ENCODE measurements around the gene TRIM74. TPM values are rescaled to one million over a fixed set of nuclear protein-coding genes. Genes with fewer than 3 reads are reported as not detected.
"Not testable (repeated sequence)": the region's sequence is repeated elsewhere in the genome, so short reads cannot be mapped to it uniquely, and the experiment has no call there.

The TRIM74 gene
- total and polyA plus RNA-seq, 2 experiments from 2014 or later, result not detected

DNA sequence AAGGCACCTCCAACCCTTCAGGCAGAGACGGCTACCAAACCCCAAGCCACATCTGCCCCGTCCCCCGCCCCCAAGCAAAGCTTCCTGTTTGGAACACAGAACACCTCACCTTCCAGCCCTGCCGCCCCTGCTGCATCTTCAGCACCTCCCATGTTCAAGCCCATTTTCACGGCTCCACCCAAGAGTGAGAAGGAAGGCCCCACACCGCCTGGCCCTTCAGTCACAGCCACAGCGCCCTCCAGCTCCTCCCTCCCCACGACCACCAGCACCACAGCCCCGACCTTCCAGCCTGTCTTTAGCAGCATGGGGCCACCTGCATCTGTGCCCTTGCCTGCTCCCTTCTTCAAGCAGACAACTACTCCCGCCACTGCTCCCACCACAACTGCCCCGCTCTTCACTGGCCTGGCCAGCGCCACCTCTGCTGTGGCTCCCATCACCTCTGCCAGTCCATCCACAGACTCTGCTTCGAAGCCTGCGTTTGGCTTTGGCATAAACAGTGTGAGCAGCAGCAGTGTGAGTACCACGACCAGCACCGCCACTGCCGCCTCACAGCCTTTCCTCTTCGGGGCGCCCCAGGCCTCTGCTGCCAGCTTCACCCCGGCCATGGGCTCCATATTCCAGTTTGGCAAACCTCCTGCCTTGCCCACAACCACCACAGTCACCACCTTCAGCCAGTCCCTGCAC lies 27.1 kb downstream of the TRIM74 start:
- not testable (repeated sequence) for H3K27me3 ChIP-seq (ENCODE audit: insufficient read depth); H3K79me2 ChIP-seq (replicated peaks; ENCODE audit: insufficient read depth); H4K20me1 ChIP-seq (replicated peaks; ENCODE audit: insufficient read depth); H3K27me3 Mint-ChIP-seq (ENCODE audit: insufficient read depth, low read depth, poor library complexity); H3K27ac Mint-ChIP-seq; H3F3A ChIP-seq (replicated peaks; ENCODE audit: low read depth); ATAC-seq; H3K9me3 Mint-ChIP-seq; H3K4me3 ChIP-seq; H3K4me2 ChIP-seq; H3K4me1 Mint-ChIP-seq; H3K9me2 ChIP-seq (ENCODE audit: insufficient read depth); H3K4me1 ChIP-seq (ENCODE audit: insufficient read depth); H3K4me3 Mint-ChIP-seq; H2AFZ ChIP-seq; DNase-seq (ENCODE audit: low spot score); H3K27ac ChIP-seq (ENCODE audit: low read depth); H3K36me3 ChIP-seq (ENCODE audit: insufficient read depth)
- peaks cover 27% of the 10 kb centered on the region for H3K36me3 Mint-ChIP-seq (ENCODE audit: low read depth)

DNA sequence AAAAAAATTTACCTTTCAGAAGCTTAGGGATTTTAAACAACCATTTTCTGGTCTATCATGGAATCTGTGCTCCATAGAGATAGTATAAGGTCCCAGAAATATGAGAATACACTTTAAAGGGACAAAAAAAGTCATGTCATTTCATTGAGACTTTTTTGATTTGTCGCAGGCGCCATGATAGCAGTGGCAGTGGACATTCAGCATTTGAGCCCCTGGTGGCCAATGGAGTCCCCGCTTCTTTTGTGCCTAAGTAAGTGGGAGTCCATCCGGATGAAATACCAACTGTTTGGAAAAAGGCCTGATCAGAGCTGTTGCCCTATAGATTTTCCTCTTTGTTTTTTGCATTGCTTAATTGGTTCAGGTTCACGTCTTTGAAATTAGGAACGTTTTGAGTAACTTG lies 41.0 kb downstream of the TRIM74 start:
- not testable (repeated sequence) for H3K4me3 ChIP-seq; H3K4me3 Mint-ChIP-seq; H3K27me3 Mint-ChIP-seq (ENCODE audit: insufficient read depth, low read depth, poor library complexity); H3K27ac ChIP-seq (ENCODE audit: low read depth); H2AFZ ChIP-seq; H3K27ac Mint-ChIP-seq; H4K20me1 ChIP-seq (replicated peaks; ENCODE audit: insufficient read depth); H3K4me1 Mint-ChIP-seq; H3K4me1 ChIP-seq (ENCODE audit: insufficient read depth); ATAC-seq; DNase-seq (ENCODE audit: low spot score); H3K9me3 Mint-ChIP-seq; H3K27me3 ChIP-seq (ENCODE audit: insufficient read depth); H3K4me2 ChIP-seq; H3K9me2 ChIP-seq (ENCODE audit: insufficient read depth)
- Histone ChIP-seq H3K36me3 (ENCODE audit: insufficient read depth) (peaks cover 46% of the 10 kb centered on the region), H3F3A (replicated peaks; ENCODE audit: low read depth) (peaks cover 19% of the 10 kb centered on the region; the same call in 1 of the 2 replicates), H3K79me2 (replicated peaks; ENCODE audit: insufficient read depth) (peaks cover 38% of the 10 kb centered on the region)
- H3K36me3 Mint-ChIP-seq (ENCODE audit: low read depth), result peaks cover 56% of the 10 kb centered on the region

DNA sequence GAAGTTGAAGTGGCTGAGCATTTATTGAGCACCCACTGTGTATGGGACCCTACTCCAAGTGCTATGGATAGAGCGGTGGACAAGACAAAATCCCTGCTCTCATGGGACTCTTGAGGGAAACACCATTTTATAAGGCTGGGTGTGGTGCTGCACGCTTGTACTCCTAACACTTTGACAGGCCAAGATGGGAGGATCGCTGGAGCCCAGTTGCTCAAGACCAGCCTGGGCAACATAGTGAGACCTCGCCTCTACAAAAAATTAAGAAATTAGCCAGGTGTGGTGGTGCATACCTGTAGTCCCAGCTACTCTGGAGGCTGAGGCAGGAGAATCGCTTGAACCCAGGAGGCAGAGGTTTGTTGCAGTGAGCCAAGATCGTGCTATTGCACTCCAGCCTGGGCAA lies 41.5 kb downstream of the TRIM74 start:
- peaks cover 56% of the 10 kb centered on the region for H3K36me3 Mint-ChIP-seq (ENCODE audit: low read depth)
- H3K4me3 ChIP-seq; H4K20me1 ChIP-seq (replicated peaks; ENCODE audit: insufficient read depth); H3K27me3 ChIP-seq (ENCODE audit: insufficient read depth); H3K9me3 Mint-ChIP-seq; H2AFZ ChIP-seq; H3K27me3 Mint-ChIP-seq (ENCODE audit: insufficient read depth, low read depth, poor library complexity); ATAC-seq; H3K4me3 Mint-ChIP-seq; H3K27ac Mint-ChIP-seq; H3K4me2 ChIP-seq; H3K4me1 Mint-ChIP-seq; H3K27ac ChIP-seq (ENCODE audit: low read depth); H3K9me2 ChIP-seq (ENCODE audit: insufficient read depth); H3K4me1 ChIP-seq (ENCODE audit: insufficient read depth); DNase-seq (ENCODE audit: low spot score): not testable (repeated sequence)
- Histone ChIP-seq H3K36me3 (ENCODE audit: insufficient read depth) (peaks cover 46% of the 10 kb centered on the region), H3K79me2 (replicated peaks; ENCODE audit: insufficient read depth) (peaks cover 38% of the 10 kb centered on the region), H3F3A (replicated peaks; ENCODE audit: low read depth) (peaks cover 19% of the 10 kb centered on the region; the same call in 1 of the 2 replicates)

DNA sequence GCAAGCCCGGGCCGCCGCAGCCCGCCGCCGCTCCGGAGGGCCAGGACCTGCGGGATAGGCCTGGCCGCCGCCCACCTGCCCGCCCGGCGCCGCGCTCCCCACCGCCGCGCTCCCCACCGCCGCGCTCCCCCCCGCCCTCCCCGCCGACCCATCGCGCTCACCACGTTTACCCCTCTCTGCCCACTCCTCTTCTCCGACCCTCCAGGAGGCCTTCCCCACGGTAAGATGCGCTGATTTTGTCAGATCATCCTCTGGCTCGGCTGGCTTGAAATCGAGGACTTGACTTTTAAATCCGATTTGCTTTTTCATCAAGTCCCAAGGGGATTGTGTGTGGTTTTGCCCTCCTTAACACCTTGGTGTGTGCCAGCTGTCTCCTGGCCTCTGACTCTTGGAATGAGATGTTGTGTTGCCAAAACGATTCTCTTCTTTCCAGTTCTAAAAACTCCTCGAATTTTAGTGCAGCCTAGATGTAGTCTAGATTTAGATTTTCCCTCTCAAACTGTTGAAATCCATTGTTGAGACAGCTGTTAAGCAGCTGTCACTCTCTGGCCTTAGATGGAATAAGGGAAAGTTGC lies 43.6 kb downstream of the TRIM74 start:
- Histone ChIP-seq H4K20me1 (replicated peaks; ENCODE audit: insufficient read depth) (peaks cover 9% of the 10 kb centered on the region; the same call in 1 of the 2 replicates), H3K4me2 (peak overlapping the region; percentile 90), H2AFZ (no peak overlapping the region), H3K27ac (ENCODE audit: low read depth) (0 out of 2 replicates have a peak overlapping the region, but pooled peaks have one; percentile 39), H3K4me3 (peak overlapping the region; percentile 92), H3K4me1 (ENCODE audit: insufficient read depth) (no peaks in the 10 kb centered on the region; the same call in none of the 2 replicates), H3K36me3 (ENCODE audit: insufficient read depth) (peaks cover 36% of the 10 kb centered on the region), H3K79me2 (replicated peaks; ENCODE audit: insufficient read depth) (peaks cover 42% of the 10 kb centered on the region), H3K9me2 (ENCODE audit: insufficient read depth) (no peaks in the 10 kb centered on the region), H3F3A (replicated peaks; ENCODE audit: low read depth) (peaks cover 16% of the 10 kb centered on the region; the same call in 1 of the 2 replicates), H3K27me3 (ENCODE audit: insufficient read depth) (no peaks in the 10 kb centered on the region)
- peak; percentile 53; the same call in 2 of the 3 replicates for ATAC-seq
- peaks cover 6% of the 10 kb centered on the region for H3K4me1 Mint-ChIP-seq
- DNase-seq (ENCODE audit: low spot score), result no peak
- no peaks in the 10 kb centered on the region; the same call in 2 of the 3 replicates for H3K9me3 Mint-ChIP-seq
- peaks cover 51% of the 10 kb centered on the region for H3K36me3 Mint-ChIP-seq (ENCODE audit: low read depth)
- peak overlapping the region; percentile 99 for H3K4me3 Mint-ChIP-seq
- peaks cover 8% of the 10 kb centered on the region for H3K27me3 Mint-ChIP-seq (ENCODE audit: insufficient read depth, low read depth, poor library complexity)
- H3K27ac Mint-ChIP-seq, result peak overlapping the region; percentile 88
- TF ChIP-seq ZNF462 (CRISPR knock-in tag; IDR thresholded peaks at IDR 0.05) (no peak), JUNB (IDR thresholded peaks at IDR 0.05; ENCODE audit: unreplicated experiment) (no peak), CREB1 (CRISPR knock-in tag; IDR thresholded peaks at IDR 0.05; ENCODE audit: low read depth) (no peak), EZH2phosphoT487 (IDR thresholded peaks at IDR 0.05; ENCODE audit: unreplicated experiment) (no peak)

Data from GM23338 (cell line).